NT2/D1 (cell line): ENCODE measurements around the gene TIMM44.

Source experiments
- YY1 ChIP-seq: IDR thresholded peaks from 2 replicates; pipeline ENCODE4 v1.6.1; 2011; ENCODE audit not compliant: insufficient read length, insufficient read depth
- ZNF274 ChIP-seq: IDR thresholded peaks from 2 replicates; pipeline ENCODE4 v1.6.1; 2011; ENCODE audit warnings: mild to moderate bottlenecking, low read depth, low read length

DNA sequence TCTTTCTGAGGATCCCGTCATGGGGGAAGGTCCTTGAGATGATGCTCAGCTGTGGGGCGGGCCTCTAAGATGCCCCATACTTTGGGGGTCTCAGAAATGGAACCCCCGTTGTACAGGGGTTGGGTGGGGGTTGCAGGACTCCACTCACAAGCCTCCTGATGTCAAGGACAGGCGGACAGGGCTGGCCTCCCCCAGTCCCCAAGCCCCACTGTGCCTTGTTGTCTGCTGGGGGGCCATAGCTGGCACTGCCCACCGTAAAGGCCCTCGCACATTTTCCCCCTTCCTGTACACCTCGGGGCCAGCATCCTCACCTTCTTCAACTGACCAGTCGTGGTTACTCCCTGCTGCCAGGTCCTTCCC, 20.6 kb downstream of the TIMM44 start:
- TF ChIP-seq ZNF274 (no peak), YY1 (no peak)
